SK-N-DZ (cell line): ENCODE data around the gene YOD1.

ENCODE experiments used
- DNase-seq: peaks from one replicate; pipeline ENCODE4 v3.0.0-alpha.2; 2015; ENCODE audit warnings: low spot score

YOD1 gene

DNA sequence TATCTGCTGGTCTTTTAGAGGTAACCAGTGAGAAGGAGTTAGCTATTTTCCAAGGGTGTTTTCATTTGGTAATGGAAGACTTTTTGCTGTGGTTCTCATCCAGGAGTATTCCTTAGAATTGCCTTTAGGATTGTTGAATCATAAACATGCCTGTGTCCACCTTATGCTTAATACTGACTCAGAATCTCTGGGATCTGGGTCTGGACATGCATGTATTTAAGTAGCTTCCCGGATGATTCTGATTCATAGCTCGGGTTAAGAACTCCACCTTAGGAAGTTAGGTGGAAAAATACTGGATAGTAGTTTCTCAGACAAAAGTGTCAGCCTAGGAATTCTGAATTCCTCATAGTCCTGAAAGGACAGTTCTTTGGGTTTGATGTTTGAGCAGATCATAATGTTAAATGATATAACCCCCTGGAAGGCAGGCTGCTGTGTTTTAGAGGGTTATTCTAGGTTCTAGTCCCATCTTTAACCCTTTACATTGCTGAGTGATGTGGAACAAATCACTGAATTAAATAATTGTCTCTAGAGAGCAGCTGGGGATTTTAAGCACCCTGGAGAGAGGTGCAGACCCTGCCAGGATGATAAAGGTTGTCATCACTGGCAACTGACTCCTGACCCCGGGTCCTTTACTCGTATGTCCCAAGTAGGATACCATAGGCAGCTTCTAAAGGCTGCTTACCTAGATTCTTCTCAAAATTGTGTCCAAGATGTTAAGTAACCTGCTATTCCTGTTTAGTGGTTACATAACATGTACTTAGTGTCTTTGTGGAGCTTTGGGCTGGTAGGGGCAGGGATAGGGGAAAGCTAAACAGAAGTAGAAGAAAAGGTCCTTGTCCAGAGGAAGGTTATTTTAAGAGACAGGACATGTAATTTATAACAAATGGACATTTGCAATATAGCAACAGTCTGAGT is 23.2 kb upstream of the YOD1 start:
- DNase-seq: no peak

GRCh38 chr1:207072233-207072632 is 21.2 kb upstream of the YOD1 start:
- DNase-seq: no peak

DNA sequence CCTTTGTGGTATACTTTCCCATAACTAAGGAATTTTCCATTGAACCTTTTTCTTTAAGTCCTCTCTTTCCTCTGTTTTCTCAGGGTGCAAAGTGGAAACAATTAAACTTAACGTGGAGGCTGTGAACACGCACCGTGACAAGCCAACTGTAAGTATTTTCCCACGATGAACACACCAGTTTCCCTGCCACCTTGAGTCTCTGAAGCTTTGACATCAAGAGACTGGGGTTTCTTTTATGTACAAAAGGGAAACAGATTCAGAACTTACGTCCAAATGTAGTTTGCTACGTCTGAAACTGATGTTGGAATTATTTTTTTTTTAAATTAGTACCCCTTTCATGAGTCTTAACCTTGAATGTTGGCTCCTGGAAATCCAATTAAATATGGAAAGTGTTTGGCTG is 20.4 kb upstream of the YOD1 start:
- no peak for DNase-seq

DNA sequence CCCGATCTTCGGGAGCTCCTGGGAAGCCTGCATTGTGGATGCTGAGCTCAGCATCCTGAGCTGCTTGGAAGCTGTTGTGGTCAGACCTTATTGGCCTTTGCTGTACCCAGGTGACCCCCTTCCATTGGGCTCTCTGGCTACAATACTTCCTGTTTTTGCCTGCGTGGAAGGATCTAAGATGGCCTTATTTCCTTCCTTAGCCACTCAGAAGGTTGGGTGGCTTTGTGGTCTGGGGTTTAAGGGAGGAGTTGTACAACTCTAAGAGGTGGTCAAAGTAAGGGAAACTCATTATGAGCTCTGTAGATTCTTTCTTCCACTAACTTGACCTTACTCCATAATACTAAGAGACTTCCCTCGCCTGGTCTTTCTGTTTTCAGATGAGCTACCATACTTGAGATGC is 19.8 kb upstream of the YOD1 start:
- no peak for DNase-seq

DNA sequence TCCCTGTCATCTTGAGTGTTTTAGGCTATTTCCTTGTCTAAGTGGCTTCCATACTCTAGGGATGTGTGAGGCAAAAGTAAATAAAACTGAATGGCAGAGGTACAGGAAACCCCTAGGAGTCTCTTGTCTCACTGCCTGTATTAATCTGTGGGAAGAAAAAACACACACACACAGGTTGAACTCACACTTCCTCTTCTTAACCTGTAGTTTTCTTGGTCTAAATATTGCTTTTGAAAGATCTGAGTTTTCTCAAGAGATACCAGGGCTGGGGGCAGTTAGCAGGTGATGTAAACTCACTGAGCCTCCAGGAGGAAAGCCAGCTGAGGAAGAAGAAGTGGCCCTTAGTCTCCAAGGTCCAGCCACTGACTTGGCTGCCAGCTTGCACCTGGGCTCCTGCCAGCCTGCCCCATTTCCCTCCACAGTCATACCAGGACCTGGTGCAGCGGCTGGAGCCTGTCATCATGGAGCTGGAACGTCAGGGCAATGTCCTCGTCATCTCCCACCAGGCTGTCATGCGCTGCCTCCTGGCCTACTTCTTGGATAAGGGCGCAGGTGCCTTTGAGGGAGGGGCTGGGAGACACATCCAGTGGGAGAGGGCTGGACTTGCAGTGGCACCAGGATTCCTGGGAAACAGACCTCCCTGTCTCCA is 19.0 kb upstream of the YOD1 start:
- no peak for DNase-seq

GRCh38 chr1:207069061-207069460 is 18.1 kb upstream of the YOD1 start:
- DNase-seq: no peak

DNA sequence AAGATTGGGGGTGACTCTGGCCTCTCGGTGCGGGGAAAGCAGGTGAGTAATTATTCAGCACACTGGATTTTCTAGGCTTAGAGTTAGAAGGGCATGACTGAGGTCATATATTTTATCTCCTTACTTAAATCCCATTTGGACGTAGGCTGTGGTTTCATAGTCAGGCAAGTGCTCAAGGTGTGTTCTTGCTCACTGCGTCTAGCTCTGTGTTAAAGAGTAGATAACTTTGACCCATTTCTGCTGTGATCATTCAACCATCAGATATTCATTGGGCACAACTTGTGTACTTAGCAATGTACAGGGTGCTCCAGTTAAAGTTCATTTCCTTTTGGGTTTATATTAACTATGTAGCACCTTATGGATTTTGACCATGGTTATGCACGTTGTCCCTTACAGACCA is 16.7 kb upstream of the YOD1 start:
- DNase-seq: no peak

- DNase-seq: no peak
These were observed 16.2 kb upstream of the YOD1 start for GRCh38 chr1:207067185-207067584.

GRCh38 chr1:207064561-207064960 is 13.6 kb upstream of the YOD1 start:
- no peak for DNase-seq

- no peak for DNase-seq
These were observed 12.0 kb upstream of the YOD1 start for GRCh38 chr1:207063014-207063413.

DNA sequence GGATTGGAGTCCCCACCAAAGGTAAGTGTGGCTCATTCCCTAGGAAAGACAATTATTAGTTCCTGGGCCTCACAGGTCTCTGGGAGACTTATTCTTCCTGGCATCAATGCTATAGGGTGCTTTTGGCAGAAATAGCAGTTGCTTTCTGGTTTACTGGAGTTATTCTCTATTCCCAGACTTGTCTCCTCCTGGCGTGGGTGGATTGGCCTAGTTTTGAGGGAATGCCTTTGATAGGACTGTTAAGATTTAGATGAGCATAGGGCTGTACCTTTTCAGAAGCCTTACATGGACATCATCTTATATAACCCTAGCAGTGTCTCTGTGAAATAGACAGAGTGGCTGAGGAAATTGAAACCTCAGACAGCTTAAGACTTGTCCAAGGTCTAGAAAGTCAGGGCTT is 11.1 kb upstream of the YOD1 start:
- no peak for DNase-seq

DNA sequence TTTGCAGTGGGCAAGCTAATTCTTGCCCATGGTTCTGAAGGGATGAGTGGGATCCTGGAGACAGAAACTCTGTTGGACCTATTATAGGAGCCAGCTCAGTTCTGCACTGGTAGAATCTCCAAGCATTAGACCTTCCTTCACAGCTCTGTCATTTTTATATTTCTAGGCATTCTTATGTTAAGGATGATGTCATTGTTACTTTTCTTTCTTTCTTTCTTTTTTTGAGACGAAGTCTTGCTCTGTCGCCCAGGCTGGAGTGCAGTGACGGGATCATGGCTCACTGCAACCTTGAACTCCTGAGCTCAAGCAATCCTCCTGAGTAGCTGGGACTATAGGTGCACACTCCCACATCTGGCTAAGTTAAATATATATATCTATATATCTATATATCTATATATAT is 9.6 kb upstream of the YOD1 start:
- DNase-seq: no peak

DNA sequence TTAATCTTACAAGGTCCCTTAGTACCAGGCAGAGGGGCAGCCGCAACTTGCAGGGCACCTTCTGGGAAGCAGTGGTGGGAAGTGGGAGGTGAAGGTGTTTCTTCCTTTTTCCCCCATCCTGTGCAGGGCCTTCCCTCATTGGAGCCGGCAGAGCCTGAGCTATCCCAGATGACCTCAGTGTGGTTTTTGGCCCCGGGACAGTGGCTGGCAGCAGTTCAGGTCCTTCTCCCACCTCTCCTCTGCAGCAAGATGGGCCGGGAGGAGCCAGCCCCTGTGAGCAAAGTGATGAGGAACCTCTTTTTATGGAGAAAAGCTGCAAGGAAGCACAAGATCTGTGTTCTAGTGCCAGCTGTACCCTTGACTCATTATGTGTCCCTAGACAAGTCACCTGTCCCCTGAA is 8.9 kb upstream of the YOD1 start:
- no peak for DNase-seq

DNA sequence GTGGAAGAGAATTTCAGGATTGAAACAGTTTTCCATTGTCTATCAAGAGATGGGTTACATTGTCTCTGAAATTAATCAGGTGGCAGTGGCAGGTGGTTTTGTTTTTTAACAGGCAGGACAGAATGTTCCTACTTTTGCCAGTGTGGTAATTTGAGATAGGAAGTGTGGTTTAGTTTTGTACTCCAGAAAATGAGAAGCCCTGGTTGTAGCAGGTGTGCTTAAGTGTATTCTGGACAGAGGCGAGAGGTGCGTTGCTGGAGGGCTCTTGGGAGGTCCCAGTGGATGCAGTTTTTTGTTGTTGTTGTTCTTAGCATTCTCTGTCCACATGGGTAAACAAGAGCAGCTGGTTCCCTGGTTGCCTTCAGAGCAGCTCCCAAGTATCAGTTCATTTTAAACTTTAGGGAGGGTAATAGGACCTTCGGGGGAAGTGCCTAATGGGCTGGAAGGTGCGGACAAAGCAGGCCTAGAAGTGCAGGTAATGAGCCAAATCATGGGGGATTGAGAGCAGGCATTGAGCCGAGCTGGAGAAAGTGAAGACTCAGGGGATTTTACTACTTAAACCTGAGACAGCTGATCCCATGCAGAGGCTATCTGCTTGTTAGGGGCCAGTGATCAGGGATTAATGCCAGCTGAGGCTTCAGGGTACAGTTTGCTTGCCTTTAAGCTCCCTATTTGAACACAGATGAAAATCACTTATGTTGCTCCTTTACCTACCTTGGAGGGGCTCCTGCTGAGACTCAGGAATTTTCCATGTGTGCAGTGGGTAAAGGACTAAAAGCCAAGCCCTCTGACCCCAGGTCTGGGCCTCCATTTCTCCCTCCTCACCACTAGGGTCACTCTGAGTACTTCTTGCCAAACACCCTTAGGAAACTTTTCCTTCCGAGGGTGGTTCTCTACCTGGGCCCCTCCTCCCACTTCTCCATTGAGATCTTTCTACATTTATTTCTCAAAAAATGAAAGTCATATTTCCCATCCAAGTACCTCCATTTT is 8.2 kb upstream of the YOD1 start:
- no peak for DNase-seq

DNA sequence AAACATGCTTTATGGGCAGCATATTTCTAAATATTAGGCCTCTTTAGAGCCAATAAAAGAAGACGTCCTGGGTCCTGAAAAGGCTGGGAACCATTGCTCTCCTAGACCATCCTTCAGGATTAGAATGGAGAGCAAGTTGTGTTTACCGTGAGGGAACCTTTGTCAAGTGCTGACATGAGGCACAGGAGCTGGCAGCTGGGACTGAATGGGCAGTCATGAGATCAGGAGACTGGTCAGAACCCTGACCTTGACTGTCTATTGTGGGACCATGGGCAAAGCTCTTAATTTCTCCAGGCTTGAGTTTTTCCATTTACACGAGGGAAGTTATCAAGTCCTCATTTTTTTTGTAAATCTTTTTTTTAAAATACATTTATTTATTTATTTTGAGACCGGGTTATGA is 7.2 kb upstream of the YOD1 start:
- DNase-seq: no peak

DNA sequence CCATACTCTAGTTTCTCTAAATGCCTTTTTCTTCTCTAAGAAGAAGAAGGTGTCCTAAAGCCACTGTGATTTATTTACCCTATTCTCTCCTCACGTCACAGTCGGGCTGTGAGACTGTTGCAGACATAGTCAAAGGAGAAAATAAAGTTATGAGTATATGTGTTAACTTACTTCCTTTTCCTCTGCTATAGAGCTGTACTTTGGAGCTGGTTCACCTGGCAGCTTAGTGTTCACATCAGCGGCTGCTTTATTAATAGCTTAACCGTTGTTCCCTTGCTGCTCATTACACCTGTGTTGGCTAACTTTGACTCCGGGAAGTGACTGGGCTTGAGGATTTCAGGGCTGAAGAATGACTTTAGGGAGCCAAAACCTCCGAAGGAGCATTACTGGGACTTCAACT is 5.7 kb upstream of the YOD1 start:
- no peak for DNase-seq

DNA sequence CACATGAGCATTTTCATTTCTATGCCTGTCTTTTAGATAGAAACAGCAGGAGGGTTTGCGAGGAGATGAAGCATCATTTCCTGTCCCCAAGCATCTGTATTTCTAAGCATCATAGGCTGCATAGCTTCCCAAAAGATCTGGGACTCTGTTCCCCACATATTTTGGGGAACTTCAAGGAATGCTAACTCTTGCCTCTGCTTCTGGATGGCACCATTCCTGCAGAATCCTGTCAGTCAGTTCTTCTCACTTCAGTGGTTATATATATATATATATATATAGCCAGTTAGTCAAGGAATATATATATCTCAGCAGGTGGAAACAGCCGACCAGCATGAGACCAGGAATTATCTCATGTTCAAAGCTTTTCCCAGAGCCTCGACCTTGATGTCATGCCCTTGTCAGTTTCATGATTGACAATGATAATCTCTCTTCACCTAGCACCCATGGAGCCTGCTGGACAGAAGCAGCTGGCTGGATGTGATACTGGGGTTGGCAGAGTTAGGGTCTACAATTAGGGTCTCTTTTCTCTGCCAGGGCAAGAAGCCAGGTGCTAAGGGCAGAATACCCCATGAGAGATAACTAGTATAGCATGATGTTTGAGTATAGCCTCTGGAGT is 4.5 kb upstream of the YOD1 start:
- DNase-seq: no peak

DNA sequence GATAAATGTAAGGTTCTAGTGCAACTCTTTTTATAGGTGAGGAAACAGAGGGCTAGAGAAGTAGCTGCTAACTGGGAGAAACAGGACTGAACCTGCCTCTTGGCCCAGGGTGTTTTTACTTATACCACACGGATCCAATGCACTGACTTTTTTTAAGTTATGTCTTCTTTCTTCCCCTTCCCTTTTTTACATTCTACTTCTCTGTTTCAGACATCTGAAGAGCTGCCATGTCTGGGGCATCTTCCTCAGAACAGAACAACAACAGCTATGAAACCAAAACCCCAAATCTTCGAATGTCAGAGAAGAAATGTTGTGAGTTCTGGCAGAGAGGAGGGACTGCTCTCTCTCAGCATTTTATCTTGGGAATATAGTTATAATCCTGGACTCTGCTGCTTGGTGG is 3.5 kb upstream of the YOD1 start:
- DNase-seq: no peak

DNA sequence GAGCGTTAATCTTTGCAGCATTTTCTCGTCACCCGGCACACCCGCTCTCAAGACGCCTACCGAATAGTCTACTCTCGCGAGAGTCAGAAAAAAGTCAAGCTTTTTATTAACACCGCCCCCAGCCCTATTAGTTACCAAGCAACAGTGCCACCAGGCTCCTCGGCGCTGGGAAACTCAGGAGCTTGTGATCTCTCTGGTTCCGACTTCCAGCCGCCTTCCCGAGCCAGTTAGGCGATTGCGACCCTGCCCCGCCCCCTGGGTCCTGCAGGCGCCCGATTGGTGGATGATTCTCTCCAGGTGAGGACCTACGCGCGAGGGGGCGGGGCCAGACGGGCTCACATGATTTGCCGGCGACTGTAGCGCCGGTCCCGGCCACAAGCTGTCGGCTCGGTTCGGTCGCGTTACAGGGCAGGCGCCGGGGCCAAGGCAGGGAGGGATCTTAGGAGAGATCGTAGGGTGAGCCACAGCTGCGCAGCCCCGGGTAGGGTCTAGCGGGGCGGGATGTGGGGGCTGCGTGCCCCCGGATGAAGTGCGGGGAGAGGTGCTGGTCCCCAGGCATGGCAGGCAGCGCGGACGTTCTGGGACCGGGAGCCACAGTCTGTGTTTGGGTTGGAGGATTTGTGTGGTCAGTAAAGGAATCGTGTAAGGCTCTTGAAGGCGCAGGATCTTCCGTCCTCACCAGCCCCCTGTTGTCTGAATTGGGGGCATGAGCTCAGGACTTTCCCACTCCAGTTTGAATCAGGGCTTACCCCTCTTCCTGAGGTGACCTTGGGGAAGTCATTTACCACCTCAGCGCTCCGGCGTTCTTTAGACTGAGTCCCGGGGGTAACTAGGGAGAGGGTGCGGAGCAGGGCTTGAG is 2.1 kb upstream of the YOD1 start, which contains the start of gene PFKFB2:
Gene PFKFB2 (plus strand): TSS at position 365 of the 859 bp plus-strand sequence. CDS start 1,443 bp downstream, outside the sequence.
- DNase-seq: peak; percentile 93

- peak; percentile 89 for DNase-seq
These were observed 373 bp downstream of the YOD1 start for GRCh38 chr1:207050480-207051190.
